Measurements from ENCODE around the gene LACTB. TPM values are rescaled to one million over a fixed set of nuclear protein-coding genes. Genes with fewer than 3 reads are reported as not detected.

The LACTB gene
- total RNA-seq, 4 donors from 2014 or later: 35.4 to 41.1 (median 38.6) TPM

DNA sequence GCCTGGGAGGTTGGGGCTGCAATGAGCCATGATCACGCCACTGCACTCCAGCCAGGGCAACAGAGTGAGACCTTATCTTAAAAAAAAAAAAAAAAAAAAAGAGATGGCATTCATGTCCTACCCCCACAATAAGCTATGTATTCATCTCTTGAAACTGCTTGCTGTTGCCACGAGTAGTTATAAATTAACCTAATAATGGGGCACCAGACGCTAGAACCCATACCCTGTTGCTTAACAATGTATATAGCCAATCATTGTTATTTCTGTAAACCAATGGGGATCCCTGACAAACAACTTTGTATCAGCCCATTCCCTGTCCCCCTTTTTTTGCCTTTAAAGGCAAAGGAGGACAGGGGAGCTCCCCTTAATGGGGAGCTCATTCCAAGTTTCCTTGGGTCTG lies 2.8 kb upstream of the LACTB start:
- no peaks in the 10 kb centered on the region for H3K27me3 ChIP-seq
- H3K4me3 ChIP-seq: no peak overlapping the region
- DNase-seq (no peak), ATAC-seq (no peak)
- intact Hi-C loops (cut with DNase I; ENCODE audit: low total_unique reads) (no loop called here), in situ Hi-C loops (cut with MboI; ENCODE audit: low sequenced_read_pairs in 4 of 4) (no loop called here)
- no peaks in the 10 kb centered on the region for H3K9me3 ChIP-seq
- H3K36me3 ChIP-seq: no peaks in the 10 kb centered on the region
- no peak for TF ChIP-seq POLR2A (IDR thresholded peaks at IDR 0.05)
- TF ChIP-seq CTCF (IDR thresholded peaks at IDR 0.05 in 4 of 5, conservative IDR thresholded peaks at IDR 0.05 in 1 of 5): no peak
- no peak overlapping the region for H3K27ac ChIP-seq
- peaks cover 4 to 13% of the 10 kb centered on the region in 2 donors for H3K4me1 ChIP-seq

DNA sequence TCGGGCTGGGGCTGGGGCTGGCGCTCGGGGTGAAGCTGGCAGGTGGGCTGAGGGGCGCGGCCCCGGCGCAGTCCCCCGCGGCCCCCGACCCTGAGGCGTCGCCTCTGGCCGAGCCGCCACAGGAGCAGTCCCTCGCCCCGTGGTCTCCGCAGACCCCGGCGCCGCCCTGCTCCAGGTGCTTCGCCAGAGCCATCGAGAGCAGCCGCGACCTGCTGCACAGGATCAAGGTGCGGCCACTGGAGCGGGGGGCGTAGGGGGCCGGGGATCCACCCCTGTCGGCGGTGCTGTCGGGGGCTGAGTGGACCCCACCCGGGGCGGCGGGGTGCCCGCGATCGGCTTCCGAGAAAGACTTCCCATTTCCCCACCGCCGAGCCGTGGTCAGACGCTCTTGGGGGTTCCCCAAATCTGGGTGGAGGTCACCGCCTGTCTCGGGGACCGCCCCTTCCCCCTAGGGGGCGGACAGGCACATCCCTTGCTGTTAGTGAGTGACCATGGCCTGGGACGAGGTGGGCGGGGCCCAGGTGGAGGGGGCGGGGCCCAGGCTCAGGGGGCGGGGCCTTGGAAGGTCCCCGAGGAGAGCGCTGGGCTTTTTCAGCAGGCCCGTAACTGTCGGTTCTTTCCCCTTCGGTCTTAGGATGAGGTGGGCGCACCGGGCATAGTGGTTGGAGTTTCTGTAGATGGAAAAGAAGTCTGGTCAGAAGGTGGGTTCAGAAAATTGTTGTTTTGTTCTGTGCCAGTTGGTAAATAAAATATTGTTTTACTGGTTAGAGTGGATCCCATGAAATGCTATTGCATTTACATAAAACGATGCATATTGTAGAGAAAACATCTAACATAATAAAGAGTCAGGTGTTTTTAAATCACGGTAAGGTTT lies 578 bp downstream of the LACTB start:
- peak overlapping the region; percentile 90 to 99 (median 93) for H3K27ac ChIP-seq
- H3K36me3 ChIP-seq: peaks cover 0 to 13% of the 10 kb centered on the region in 2 donors
- peak; percentile 92 to 95 for ATAC-seq
- no peaks in the 10 kb centered on the region for H3K27me3 ChIP-seq
- H3K4me1 ChIP-seq: peaks cover 4 to 13% of the 10 kb centered on the region in 2 donors
- peak; percentile 80 to 91 for DNase-seq
- TF ChIP-seq CTCF (IDR thresholded peaks at IDR 0.05 in 4 of 5, conservative IDR thresholded peaks at IDR 0.05 in 1 of 5) (peak in 4 of 5 experiments; percentile 13 to 50 (median 31)), POLR2A (IDR thresholded peaks at IDR 0.05) (peak; percentile 48 to 65)
- in situ Hi-C loops (cut with MboI; ENCODE audit: low sequenced_read_pairs in 4 of 4): no loop called here
- no peaks in the 10 kb centered on the region for H3K9me3 ChIP-seq
- peak overlapping the region; percentile 77 to 99 (median 86) for H3K4me3 ChIP-seq
- intact Hi-C loops (cut with DNase I; ENCODE audit: low total_unique reads): loop anchor here (1.0 to 10.0 kb wide), 4 partner anchors 35 to 283 kb away; partner anchors contain the start of genes APH1B, RAB8B and RPS27L

DNA sequence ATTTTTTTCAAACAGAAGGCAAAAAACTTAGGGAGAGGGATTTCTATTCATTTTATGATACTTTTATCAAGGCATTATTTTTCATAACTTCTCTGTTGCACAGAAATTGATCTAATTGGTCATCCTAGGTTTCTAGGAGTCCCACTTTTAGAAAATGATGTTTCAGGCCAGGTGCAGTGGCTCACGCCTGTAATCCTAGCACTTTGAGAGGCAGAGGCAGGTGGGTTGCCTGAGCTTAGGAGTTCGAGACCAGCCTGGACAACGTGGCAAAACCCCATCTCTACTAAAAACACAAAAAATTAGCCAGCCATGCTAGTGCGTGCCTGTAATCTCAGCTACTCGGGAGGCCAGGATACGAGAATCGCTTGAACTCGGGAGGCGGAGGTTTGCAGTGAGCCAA lies 2.8 kb downstream of the LACTB start:
- no peaks in the 10 kb centered on the region for H3K27me3 ChIP-seq
- H3K4me1 ChIP-seq: peaks cover 4 to 13% of the 10 kb centered on the region in 2 donors
- in situ Hi-C loops (cut with MboI; ENCODE audit: low sequenced_read_pairs in 4 of 4): no loop called here
- ATAC-seq: no peak
- DNase-seq: no peak
- no peaks in the 10 kb centered on the region for H3K9me3 ChIP-seq
- intact Hi-C loops (cut with DNase I; ENCODE audit: low total_unique reads): loop anchor here (5.0 to 10.0 kb wide), 2 partner anchors 153 to 280 kb away; partner anchors contain the start of gene APH1B
- H3K36me3 ChIP-seq: peaks cover 0 to 34% of the 10 kb centered on the region in 2 donors
- no peak for TF ChIP-seq CTCF (IDR thresholded peaks at IDR 0.05 in 4 of 5, conservative IDR thresholded peaks at IDR 0.05 in 1 of 5)
- no peak for TF ChIP-seq POLR2A (IDR thresholded peaks at IDR 0.05)
- no peak overlapping the region for H3K4me3 ChIP-seq
- no peak overlapping the region for H3K27ac ChIP-seq

GRCh38 chr15:63126726-63127125 lies 5.1 kb downstream of the LACTB start:
- in situ Hi-C loops (cut with MboI; ENCODE audit: low sequenced_read_pairs in 4 of 4): no loop called here
- no peaks in the 10 kb centered on the region for H3K9me3 ChIP-seq
- ATAC-seq: no peak

More at GRCh38 chr15:63126726-63127125, 5.1 kb downstream of the LACTB start:
- intact Hi-C loops (cut with DNase I; ENCODE audit: low total_unique reads): loop anchor here (10.0 kb wide), 1 partner anchor 278 kb away; no protein-coding TSS in a partner anchor
- no peak for DNase-seq
- no peak overlapping the region for H3K27ac ChIP-seq
- TF ChIP-seq CTCF (IDR thresholded peaks at IDR 0.05 in 4 of 5, conservative IDR thresholded peaks at IDR 0.05 in 1 of 5) (no peak), POLR2A (IDR thresholded peaks at IDR 0.05) (no peak)
- no peaks in the 10 kb centered on the region for H3K27me3 ChIP-seq
- H3K36me3 ChIP-seq: peaks cover 0 to 55% of the 10 kb centered on the region in 2 donors
- H3K4me1 ChIP-seq: peaks cover 4 to 7% of the 10 kb centered on the region in 2 donors
- H3K4me3 ChIP-seq: no peak overlapping the region
